ENCODE data around the gene G3BP1.
"Not testable (repeated sequence)": the region's sequence is repeated elsewhere in the genome, so short reads cannot be mapped to it uniquely, and the experiment has no call there.

G3BP1 gene

GRCh38 chr5:151800532-151800931 lies 28.8 kb downstream of the G3BP1 start:
- no peak for DNase-seq

DNA sequence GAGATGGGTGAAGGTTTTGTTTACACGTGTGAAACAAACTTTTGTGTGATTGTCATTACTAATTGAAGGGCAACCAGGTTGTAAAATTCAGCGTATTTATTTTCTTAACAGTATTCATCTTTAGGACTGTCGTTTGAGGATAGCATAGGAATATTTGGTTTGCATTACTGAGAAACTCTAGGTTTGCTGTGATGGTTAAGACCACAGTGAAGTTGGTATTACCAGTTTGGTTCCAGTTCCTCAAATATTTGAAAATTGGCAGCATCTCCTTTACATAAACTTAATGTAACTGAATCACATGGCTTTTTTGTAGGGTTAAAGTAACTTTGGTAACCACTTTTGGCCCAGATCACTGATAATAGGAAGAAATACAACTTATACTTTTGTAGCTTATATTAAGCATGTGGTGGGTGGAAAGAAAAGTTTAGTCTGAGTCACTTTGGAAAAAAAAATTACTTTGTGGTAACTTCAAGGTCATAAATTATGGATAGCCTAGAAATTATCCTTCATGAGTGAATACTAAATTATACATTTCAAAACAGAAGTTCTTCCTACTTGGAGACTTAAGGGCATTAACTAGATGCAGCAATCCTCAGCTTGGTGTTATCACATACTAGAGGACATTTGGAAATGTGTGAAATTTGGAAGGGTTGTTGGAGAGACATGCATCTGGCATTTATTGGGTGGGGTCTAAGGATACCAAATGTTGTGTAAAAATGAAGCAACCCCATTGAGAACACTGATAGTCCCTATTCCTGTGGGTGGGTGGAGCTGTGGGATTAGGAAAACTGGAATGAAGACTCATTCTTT lies 33.9 kb downstream of the G3BP1 start:
- DNase-seq: no peak

DNA sequence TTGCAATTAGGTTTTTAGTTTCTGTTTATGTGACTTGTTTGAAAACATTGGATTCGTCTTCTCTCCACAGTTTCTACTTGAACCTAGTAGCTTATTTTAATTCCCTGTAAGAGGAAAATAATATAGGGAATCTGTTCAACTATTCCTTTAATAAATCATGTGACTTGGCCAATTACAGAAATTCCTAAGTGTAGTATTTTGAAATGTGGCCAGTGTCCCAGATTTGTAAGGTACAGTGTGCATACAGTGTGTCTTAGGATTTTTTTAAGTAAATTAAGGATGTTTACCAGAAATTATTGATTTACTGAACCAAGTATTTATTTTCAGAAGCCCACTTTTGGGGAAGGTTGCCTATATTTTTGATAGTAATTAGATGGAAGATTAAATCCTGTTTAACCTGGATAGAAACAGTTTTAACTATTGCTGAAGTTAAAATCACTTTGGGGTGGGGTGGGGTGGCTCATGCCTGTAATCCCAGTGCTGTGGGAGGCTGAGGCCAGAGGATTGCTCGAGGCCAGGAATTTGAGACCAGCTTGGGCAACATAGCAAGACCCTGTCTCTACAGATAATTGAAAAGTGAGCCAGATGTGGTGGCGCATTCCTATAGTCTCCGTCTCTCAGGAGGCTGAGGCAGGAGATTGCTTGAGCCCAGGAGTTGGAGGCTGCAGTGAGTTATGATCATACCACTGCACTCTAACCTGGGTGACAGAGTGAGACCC lies 36.9 kb downstream of the G3BP1 start:
- no peak for DNase-seq

GRCh38 chr5:151810449-151810848 lies 38.7 kb downstream of the G3BP1 start:
- DNase-seq: no peak

GRCh38 chr5:151810897-151811296 lies 39.1 kb downstream of the G3BP1 start:
- DNase-seq: no peak

GRCh38 chr5:151811593-151812321 lies 40.0 kb downstream of the G3BP1 start:
- DNase-seq: no peak

DNA sequence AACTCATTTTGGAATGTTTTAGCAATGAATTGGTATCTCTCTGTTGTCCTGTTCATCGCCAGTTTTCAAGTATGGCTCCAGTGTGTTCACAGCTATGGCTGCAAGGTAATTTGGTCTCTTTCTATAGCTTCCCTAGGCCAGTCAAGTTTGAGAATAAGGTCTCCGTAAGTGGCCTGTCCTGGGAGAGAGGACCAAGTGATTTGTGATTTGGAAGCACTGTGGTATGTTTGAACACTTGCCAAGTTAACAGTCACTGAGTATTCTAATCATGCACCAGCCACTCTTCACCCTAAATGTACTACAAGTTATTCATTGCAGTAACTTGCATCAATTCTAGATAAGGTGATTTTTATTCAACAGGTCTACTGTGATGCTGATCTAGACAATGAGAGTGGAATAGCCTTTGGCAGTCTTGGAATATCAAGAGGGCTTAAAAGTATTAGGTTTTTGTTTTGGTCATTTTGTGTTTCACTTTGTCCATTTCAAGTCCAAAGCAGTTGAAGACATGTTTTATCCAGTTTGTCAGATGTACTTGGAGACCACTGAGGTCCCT lies 41.1 kb downstream of the G3BP1 start:
- DNase-seq: no peak

- DNase-seq: no peak
Observed at GRCh38 chr5:151815051-151815450, 43.3 kb downstream of the G3BP1 start.

GRCh38 chr5:151819830-151820229 lies 48.1 kb downstream of the G3BP1 start:
- DNase-seq: no peak

DNA sequence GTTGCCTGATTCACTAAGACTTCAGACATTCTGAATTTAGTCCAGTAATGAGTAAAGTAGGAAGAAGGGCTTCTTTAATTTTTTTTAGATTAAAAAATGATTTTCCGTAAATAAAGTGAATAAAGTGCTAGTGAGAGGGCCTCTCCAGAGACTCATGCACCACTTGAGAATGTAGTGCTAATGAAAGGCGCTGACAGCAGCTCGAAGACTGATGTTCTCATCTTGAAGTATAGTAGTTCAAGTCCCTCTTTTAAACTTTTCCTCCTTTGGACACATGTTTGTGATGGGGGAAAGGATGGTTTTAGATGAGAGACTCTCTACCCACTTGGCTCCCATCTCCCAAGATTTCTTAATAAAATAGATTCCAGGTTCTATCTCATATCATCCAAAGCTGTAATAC lies 48.5 kb downstream of the G3BP1 start:
- no peak for DNase-seq

GRCh38 chr5:151820903-151821302 lies 49.1 kb downstream of the G3BP1 start:
- no peak for DNase-seq

DNA sequence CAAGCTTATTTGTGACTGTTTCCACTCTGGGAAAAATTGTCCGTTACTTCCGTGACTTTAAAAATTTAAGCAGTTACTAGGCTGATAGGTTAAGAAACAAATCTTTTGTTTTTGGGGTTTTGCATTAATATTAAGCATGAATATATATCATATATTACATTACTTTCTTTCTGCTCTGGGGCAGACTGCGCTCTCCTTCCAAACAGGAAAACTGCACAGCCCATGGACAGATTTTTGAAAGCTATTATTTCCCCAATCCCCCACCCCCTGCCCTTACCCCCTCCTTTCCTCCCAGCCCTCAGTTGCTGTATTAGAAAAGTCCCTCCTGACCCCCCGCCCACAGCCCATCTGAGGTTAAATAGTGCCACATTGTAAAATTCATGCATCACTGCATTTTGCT lies 50.4 kb downstream of the G3BP1 start:
- DNase-seq: no peak

GRCh38 chr5:151825445-151825844 lies 53.7 kb downstream of the G3BP1 start:
- no peak for DNase-seq

- no peak for DNase-seq
Observed at GRCh38 chr5:151829370-151829769, 57.6 kb downstream of the G3BP1 start.

GRCh38 chr5:151832843-151833242 lies 61.1 kb downstream of the G3BP1 start:
- DNase-seq: not testable (repeated sequence)

GRCh38 chr5:151846765-151847164 lies 75.0 kb downstream of the G3BP1 start:
- DNase-seq: no peak

GRCh38 chr5:151847871-151848270 lies 76.1 kb downstream of the G3BP1 start:
- no peak for DNase-seq

DNA sequence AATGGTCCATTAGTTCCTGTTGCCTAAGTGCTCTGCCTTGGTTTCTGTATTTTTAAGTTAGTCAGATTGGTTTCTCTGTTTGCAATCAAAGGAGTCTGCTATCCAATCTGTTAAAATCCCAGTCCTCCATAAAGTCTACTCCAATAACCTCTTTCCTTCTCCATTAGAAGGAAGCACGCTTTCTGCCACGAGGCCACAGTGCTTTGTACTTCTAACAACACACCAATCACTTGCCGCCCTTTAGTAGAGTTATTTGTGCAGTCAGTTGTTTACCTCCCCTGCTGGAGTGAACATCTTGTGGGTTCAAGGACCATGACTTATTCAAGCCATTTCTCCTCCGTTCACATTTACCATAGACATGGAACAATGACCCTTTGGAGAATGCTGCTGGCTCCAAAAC lies 83.9 kb downstream of the G3BP1 start:
- DNase-seq: no peak

- no peak for DNase-seq
Observed at GRCh38 chr5:151856861-151857260, 85.1 kb downstream of the G3BP1 start.

GRCh38 chr5:151860867-151861266 lies 89.1 kb downstream of the G3BP1 start:
- DNase-seq: not testable (repeated sequence)

All from cortex of kidney (tissue), 1 donor.